ENCODE data around the gene RANBP6.

RANBP6 gene

GRCh38 chr9:6006749-6007057, 8.7 kb downstream of the RANBP6 start:
- DNase-seq = no peak

- no peak for DNase-seq
These were observed 14.5 kb downstream of the RANBP6 start for GRCh38 chr9:6000955-6001354.

- DNase-seq = no peak
These were observed 15.9 kb downstream of the RANBP6 start for GRCh38 chr9:5999443-6000101.

- DNase-seq = no peak
These were observed 20.9 kb downstream of the RANBP6 start for GRCh38 chr9:5994493-5994892.

GRCh38 chr9:5988265-5988664, 27.2 kb downstream of the RANBP6 start:
- DNase-seq = no peak

GRCh38 chr9:5983042-5983441, 32.4 kb downstream of the RANBP6 start:
- no peak for DNase-seq

GRCh38 chr9:5982317-5982716, 33.1 kb downstream of the RANBP6 start:
- DNase-seq = no peak

GRCh38 chr9:5978523-5978922, 36.9 kb downstream of the RANBP6 start:
- DNase-seq = no peak

GRCh38 chr9:5976674-5977397, 38.6 kb downstream of the RANBP6 start:
- DNase-seq = no peak

- DNase-seq = no peak
These were observed 43.7 kb downstream of the RANBP6 start for GRCh38 chr9:5971740-5972139.
